Naive thymus-derived CD4-positive, alpha-beta T cell (primary cell): Measurements from ENCODE around the gene CEACAM21. TPM values are rescaled to one million over a fixed set of nuclear protein-coding genes. Genes with fewer than 3 reads are reported as not detected.

Experiments
- ATAC-seq: fragments of 150-1000 bp; cut with Tn5 transposase; 2 replicates; pipeline ENCODE4 v1.10.0; 2021; ENCODE audit warnings: mild to moderate bottlenecking, moderate library complexity
- CTCF ChIA-PET: fragments of 350-600 bp; sonication (Branson Sonifier 250); formaldehyde crosslinking; loops from one replicate; lab custom pipeline; 2021; ENCODE audit warnings: antibody characterized with exemption; lab: Charles Lee
- POLR2A ChIA-PET: fragments of 350-600 bp; sonication (Branson Sonifier 250); formaldehyde crosslinking; loops from one replicate; lab custom pipeline; 2021; ENCODE audit warnings: antibody characterized with exemption, inconsistent platforms; lab: Charles Lee
- DNase-seq, 9 donors: peaks; one replicate each; pipeline versions ENCODE4 v3.0.0 to v3.0.0-alpha.2; 2020 to 2022; ENCODE audit warnings: mixed read lengths in 1 of 9
- H3K27ac ChIP-seq: one replicate; pipeline ENCODE4 v1.7.0; 2013; ENCODE audit warnings: mild to moderate bottlenecking, low read depth, low read length, moderate library complexity
- H3K27me3 ChIP-seq, 2 donors: one replicate each; pipeline ENCODE4 v1.7.0; 2013; ENCODE audit warnings: low read length in 2 of 2, mild to moderate bottlenecking in 2 of 2, moderate library complexity in 2 of 2; ENCODE audit not compliant: control insufficient read depth in 2 of 2, insufficient read depth in 2 of 2
- H3K36me3 ChIP-seq, 3 experiments: 1 replicate in 2 of 3; 2 replicates in 1 of 3; pipeline ENCODE4 v1.7.0; 2013; ENCODE audit warnings: low read length in 3 of 3, mild to moderate bottlenecking in 3 of 3, moderate library complexity in 1 of 3; ENCODE audit not compliant: insufficient read depth in 3 of 3, control insufficient read depth in 2 of 3
- H3K4me1 ChIP-seq, 2 donors: one replicate each; pipeline ENCODE4 v1.7.0; 2013; ENCODE audit warnings: low read length in 2 of 2, mild to moderate bottlenecking in 2 of 2, moderate library complexity in 1 of 2; ENCODE audit not compliant: control insufficient read depth in 2 of 2, insufficient read depth in 2 of 2
- H3K4me3 ChIP-seq: 2 replicates; pipeline ENCODE4 v1.7.0; 2013; ENCODE audit warnings: mild to moderate bottlenecking, low read length
- H3K9me3 ChIP-seq, 3 experiments: 1 replicate in 2 of 3; 2 replicates in 1 of 3; pipeline ENCODE4 v1.7.0; 2013; ENCODE audit warnings: low read length in 3 of 3; ENCODE audit not compliant: control insufficient read depth in 2 of 3
- H3K27ac Mint-ChIP-seq, 9 donors: one replicate each; pipeline ENCODE4 v1.8.0; 2020 to 2022; ENCODE audit warnings: mixed read lengths in 9 of 9, mild to moderate bottlenecking in 8 of 9, moderate library complexity in 5 of 9, inconsistent platforms in 2 of 9
- H3K27me3 Mint-ChIP-seq, 5 donors: one replicate each; pipeline ENCODE4 v1.8.0; 2021 to 2022; ENCODE audit warnings: mixed read lengths in 5 of 5, mild to moderate bottlenecking in 1 of 5
- H3K36me3 Mint-ChIP-seq, 5 donors: one replicate each; pipeline ENCODE4 v1.8.0; 2020 to 2022; ENCODE audit warnings: mixed read lengths in 5 of 5, mild to moderate bottlenecking in 3 of 5, inconsistent platforms in 1 of 5
- H3K4me1 Mint-ChIP-seq, 7 donors: one replicate each; pipeline ENCODE4 v1.8.0; 2020 to 2022; ENCODE audit warnings: mixed read lengths in 7 of 7, mild to moderate bottlenecking in 3 of 7, inconsistent platforms in 1 of 7
- H3K4me3 Mint-ChIP-seq, 10 donors: one replicate each; pipeline ENCODE4 v1.8.0; 2020 to 2022; ENCODE audit warnings: mild to moderate bottlenecking in 10 of 10, mixed read lengths in 10 of 10, moderate library complexity in 6 of 10, inconsistent platforms in 2 of 10
- H3K9me3 Mint-ChIP-seq, 11 donors: one replicate each; pipeline ENCODE4 v1.8.0; 2020 to 2022; ENCODE audit warnings: mixed read lengths in 11 of 11, mild to moderate bottlenecking in 4 of 11, inconsistent platforms in 1 of 11, moderate library complexity in 1 of 11
- intact Hi-C, 2 donors: fragments of 100-400 bp; cut with micrococcal nuclease; formaldehyde crosslinking; loops; one replicate each; pipeline ENCODE4 v1.15.1; 2023
- polyA plus RNA-seq, 2 donors: library from polyadenylated mRNA; unstranded; fragments of 300-500 nt; fragmentation: Illumina TruSeq; gene quantifications; one replicate each; pipeline ENCODE4 v1.2.3, GENCODE V29; 2021
- total RNA-seq, 6 experiments: library from RNA in 5 of 6; stranded (reverse) in 5 of 6; gene quantifications; 1 replicate in 5 of 6; 2 replicates in 1 of 6; pipeline ENCODE4 v1.2.3 and lab custom pipeline; 2021 to 2026

CEACAM21 gene
- total and polyA plus RNA-seq, 7 experiments from 2014 or later = 27.7 to 64.5 (median 43.6) TPM

GRCh38 chr19:41627966-41628675 is 52.2 kb downstream of the CEACAM21 start:
- peaks cover 0 to 5% (median 0%) of the 10 kb centered on the region in 7 donors for H3K4me1 Mint-ChIP-seq
- ChIA-PET POLR2A (no interaction called here), CTCF (interaction anchor here (0.6 kb wide), 1 partner anchor 13 kb away, joined by 3 read pairs; no protein-coding TSS in a partner anchor)
- H3K27me3 ChIP-seq = no peaks in the 10 kb centered on the region
- H3K36me3 Mint-ChIP-seq = peaks cover 0 to 6% (median 3%) of the 10 kb centered on the region in 5 donors
- no peak overlapping the region for H3K27ac Mint-ChIP-seq
- H3K27me3 Mint-ChIP-seq = peaks cover 11 to 25% (median 23%) of the 10 kb centered on the region in 5 donors
- H3K4me3 ChIP-seq = no peak overlapping the region
- H3K4me1 ChIP-seq = no peaks in the 10 kb centered on the region
- ATAC-seq (no peak), DNase-seq (no peak)
- H3K9me3 Mint-ChIP-seq = peaks cover 3 to 36% (median 8%) of the 10 kb centered on the region in 11 donors
- no peak overlapping the region for H3K27ac ChIP-seq
- no peak overlapping the region for H3K4me3 Mint-ChIP-seq
- H3K36me3 ChIP-seq = no peaks in the 10 kb centered on the region
- peaks cover 0 to 9% (median 0%) of the 10 kb centered on the region in 3 experiments for H3K9me3 ChIP-seq
- intact Hi-C loops = no loop called here

Other genes with a start within 250 kb of the CEACAM21 start
- gene TGFB1, start 222.2 kb upstream of the CEACAM21 start, total RNA-seq = 100 to 1,000 TPM in 3 of 5 experiments, 10 to 100 TPM in 2; 91.2 to 322 (median 185) TPM
- gene TGFB1, start 222.2 kb upstream of the CEACAM21 start, polyA plus RNA-seq = 10 to 100 TPM; 31.4 to 62.3 TPM
- 10 to 100 TPM; 11.6 to 38.9 (median 12.5) TPM for gene B9D2, start 212.0 kb upstream of the CEACAM21 start, total RNA-seq
- 10 to 100 TPM; 18.0 to 20.5 TPM for gene B9D2, start 212.0 kb upstream of the CEACAM21 start, polyA plus RNA-seq
- 10 to 100 TPM in 4 of 5 experiments, 1 to 10 TPM in 1; 8.2 to 18.1 (median 16.0) TPM for gene TMEM91, start 199.6 kb upstream of the CEACAM21 start, total RNA-seq
- gene TMEM91, start 199.6 kb upstream of the CEACAM21 start, polyA plus RNA-seq = 1 to 10 TPM; 5.2 to 8.6 TPM
- 10 to 100 TPM; 15.0 to 37.5 (median 20.6) TPM for gene EXOSC5, start 178.8 kb upstream of the CEACAM21 start, total RNA-seq
- gene EXOSC5, start 178.8 kb upstream of the CEACAM21 start, polyA plus RNA-seq = 10 to 100 TPM; 76.0 to 84.8 TPM
- gene BCKDHA, start 178.3 kb upstream of the CEACAM21 start, total RNA-seq = 10 to 100 TPM; 19.4 to 25.0 (median 20.5) TPM
- 10 to 100 TPM; 45.1 to 55.9 TPM for gene BCKDHA, start 178.3 kb upstream of the CEACAM21 start, polyA plus RNA-seq
- 1 to 10 TPM in 3 of 5 experiments, under 1 TPM in 2; 0.32 to 5.3 (median 1.1) TPM for gene B3GNT8, start 148.8 kb upstream of the CEACAM21 start, total RNA-seq
- under 1 TPM; 0.19 to 0.37 TPM for gene B3GNT8, start 148.8 kb upstream of the CEACAM21 start, polyA plus RNA-seq
- gene DMAC2, start 136.3 kb upstream of the CEACAM21 start, total RNA-seq = 10 to 100 TPM; 22.2 to 44.4 (median 26.2) TPM
- 10 to 100 TPM; 53.2 to 53.7 TPM for gene DMAC2, start 136.3 kb upstream of the CEACAM21 start, polyA plus RNA-seq
- gene ERICH4, start 133.0 kb upstream of the CEACAM21 start, total RNA-seq = not detected
- gene ERICH4, start 133.0 kb upstream of the CEACAM21 start, polyA plus RNA-seq = not detected
- gene CEACAM4, start 50.9 kb downstream of the CEACAM21 start, total RNA-seq = 1 to 10 TPM in 2 of 5 experiments, under 1 TPM in 1, not detected in 2; 0.60 to 1.5 (median 1.1) TPM
- gene CEACAM4, start 50.9 kb downstream of the CEACAM21 start, polyA plus RNA-seq = not detected
- not detected for gene CEACAM7, start 112.1 kb downstream of the CEACAM21 start, total RNA-seq
- not detected for gene CEACAM7, start 112.1 kb downstream of the CEACAM21 start, polyA plus RNA-seq
- not detected for gene CEACAM5, start 132.5 kb downstream of the CEACAM21 start, total RNA-seq
- not detected for gene CEACAM5, start 132.5 kb downstream of the CEACAM21 start, polyA plus RNA-seq
- gene CEACAM6, start 179.4 kb downstream of the CEACAM21 start, total RNA-seq = under 1 TPM in 1 of 5 experiments, not detected in 4; 0.15 TPM
- not detected for gene CEACAM6, start 179.4 kb downstream of the CEACAM21 start, polyA plus RNA-seq
- gene CEACAM3, start 220.4 kb downstream of the CEACAM21 start, total RNA-seq = 1 to 10 TPM in 1 of 5 experiments, under 1 TPM in 1, not detected in 3; 0.42 to 4.7 TPM
- gene CEACAM3, start 220.4 kb downstream of the CEACAM21 start, polyA plus RNA-seq = not detected